ENCODE data around the gene CXXC5. TPM values are rescaled to one million over a fixed set of nuclear protein-coding genes. Genes with fewer than 3 reads are reported as not detected.
A peak's percentile ranks its signal among the peaks of the same experiment; 100 is the strongest.

Gene CXXC5
- total and polyA plus RNA-seq, 9 of the 15 experiments (the other 6 are each of a cell fraction or from before 2014, with no cell fraction given), result 1.9 to 123 (median 45.8) TPM

GRCh38 chr5:139678751-139679750 is 30.9 kb downstream of the CXXC5 start (continued):
- TF ChIP-seq ZNF592 (IDR thresholded peaks at IDR 0.05) (no peak), ZNF263 (CRISPR knock-in tag; IDR thresholded peaks at IDR 0.05; ENCODE audit: borderline replicate concordance) (peak; percentile 51; the same call in 1 of the 2 replicates)
- TF ChIP-seq, protein P1, sequence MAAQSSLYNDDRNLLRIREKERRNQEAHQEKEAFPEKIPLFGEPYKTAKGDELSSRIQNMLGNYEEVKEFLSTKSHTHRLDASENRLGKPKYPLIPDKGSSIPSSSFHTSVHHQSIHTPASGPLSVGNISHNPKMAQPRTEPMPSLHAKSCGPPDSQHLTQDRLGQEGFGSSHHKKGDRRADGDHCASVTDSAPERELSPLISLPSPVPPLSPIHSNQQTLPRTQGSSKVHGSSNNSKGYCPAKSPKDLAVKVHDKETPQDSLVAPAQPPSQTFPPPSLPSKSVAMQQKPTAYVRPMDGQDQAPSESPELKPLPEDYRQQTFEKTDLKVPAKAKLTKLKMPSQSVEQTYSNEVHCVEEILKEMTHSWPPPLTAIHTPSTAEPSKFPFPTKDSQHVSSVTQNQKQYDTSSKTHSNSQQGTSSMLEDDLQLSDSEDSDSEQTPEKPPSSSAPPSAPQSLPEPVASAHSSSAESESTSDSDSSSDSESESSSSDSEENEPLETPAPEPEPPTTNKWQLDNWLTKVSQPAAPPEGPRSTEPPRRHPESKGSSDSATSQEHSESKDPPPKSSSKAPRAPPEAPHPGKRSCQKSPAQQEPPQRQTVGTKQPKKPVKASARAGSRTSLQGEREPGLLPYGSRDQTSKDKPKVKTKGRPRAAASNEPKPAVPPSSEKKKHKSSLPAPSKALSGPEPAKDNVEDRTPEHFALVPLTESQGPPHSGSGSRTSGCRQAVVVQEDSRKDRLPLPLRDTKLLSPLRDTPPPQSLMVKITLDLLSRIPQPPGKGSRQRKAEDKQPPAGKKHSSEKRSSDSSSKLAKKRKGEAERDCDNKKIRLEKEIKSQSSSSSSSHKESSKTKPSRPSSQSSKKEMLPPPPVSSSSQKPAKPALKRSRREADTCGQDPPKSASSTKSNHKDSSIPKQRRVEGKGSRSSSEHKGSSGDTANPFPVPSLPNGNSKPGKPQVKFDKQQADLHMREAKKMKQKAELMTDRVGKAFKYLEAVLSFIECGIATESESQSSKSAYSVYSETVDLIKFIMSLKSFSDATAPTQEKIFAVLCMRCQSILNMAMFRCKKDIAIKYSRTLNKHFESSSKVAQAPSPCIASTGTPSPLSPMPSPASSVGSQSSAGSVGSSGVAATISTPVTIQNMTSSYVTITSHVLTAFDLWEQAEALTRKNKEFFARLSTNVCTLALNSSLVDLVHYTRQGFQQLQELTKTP (IDR thresholded peaks at IDR 0.05; ENCODE audit: low read depth in 1 of 2, partially characterized antibody in 2 of 2), result no peak

All from K562 (cell line).